HG03378 (cell line): ENCODE data around the gene ANO3.

Experiments used
- ATAC-seq: cut with Tn5 transposase; IDR thresholded peaks from one replicate; pipeline ENCODE4 v1.9.1; 2021; ENCODE audit warnings: mild to moderate bottlenecking, moderate library complexity; ENCODE audit not compliant: unreplicated experiment

Gene ANO3

DNA sequence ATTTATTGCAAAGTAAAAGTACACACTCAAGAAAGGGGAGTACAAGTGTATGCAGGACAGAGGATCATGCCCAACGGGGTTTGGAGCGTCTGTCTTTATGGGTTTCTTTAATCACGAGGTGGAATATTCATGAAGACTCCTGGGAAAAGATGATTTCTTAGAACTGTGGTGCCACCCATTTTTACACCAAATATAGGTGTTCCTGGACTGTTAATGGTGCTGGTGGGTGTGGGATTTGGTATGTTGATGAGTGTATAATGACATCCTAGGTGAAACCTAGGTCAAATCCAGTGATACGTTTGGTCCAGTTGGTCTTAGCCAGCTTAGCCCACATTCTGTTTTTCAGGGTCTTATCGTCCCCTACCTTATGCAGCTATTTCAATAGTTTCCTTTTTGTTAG lies 21.1 kb downstream of the ANO3 start:
- ATAC-seq: no peak

DNA sequence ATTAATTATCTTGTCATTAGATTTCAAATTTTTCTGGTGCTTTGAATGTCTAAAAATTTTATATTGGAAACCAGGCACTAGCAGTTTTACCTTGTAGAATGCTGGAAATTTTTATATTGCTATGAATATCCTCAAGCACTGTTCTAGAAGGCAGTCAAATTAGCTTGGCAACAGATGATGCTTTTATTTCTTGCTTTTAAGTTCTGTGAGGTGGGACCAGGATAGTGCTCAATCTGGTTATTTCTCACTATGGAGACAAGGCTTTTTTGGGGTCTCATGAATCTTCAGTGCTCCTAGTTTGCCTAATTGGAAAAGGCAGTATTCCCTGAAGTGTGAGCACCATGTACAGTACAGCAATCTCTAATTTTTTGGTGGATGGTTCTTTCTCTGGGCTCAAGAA lies 27.1 kb downstream of the ANO3 start:
- no peak for ATAC-seq

DNA sequence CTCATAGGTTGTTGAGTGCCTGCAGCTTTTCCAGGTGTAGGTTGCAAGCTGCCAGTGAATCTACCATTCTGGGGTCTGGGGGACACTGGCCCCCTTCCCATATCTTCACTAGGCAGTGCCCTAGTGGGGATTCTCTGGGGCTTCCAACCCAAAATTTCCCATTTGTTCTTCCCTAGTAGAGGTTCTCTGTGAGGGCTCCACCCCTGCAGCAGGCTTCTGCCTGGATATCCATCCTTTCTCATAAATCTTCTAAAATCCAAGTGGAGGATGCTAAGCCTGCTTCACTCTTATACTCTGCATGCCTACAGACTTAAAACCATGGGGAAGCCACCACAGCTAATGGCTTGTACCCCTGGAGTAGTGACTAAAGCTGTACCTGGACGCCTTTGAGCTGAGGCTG lies 33.4 kb downstream of the ANO3 start:
- ATAC-seq: no peak

- ATAC-seq: no peak
These were observed 45.7 kb downstream of the ANO3 start for GRCh38 chr11:26377619-26378018.

DNA sequence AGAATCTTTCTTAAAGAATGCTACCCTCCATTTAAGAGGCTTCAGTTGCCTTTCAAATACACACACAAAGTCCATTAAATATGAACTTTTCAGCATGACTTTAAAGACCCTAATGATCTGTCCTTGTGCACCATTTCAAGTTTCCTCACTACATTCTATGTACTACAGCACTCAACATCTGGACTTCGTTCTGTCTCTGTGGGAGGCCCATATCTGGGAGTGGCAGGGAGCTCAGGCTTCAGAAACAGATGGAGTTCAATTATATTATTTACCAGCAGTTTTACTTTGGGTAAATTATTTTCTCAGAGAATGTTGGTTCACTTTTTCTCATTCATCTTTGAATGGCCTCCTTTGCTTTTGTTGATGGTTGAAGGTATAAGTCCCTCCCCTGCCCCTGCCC lies 67.4 kb downstream of the ANO3 start:
- ATAC-seq: no peak

- no peak for ATAC-seq
These were observed 78.9 kb downstream of the ANO3 start for GRCh38 chr11:26410706-26411366.

DNA sequence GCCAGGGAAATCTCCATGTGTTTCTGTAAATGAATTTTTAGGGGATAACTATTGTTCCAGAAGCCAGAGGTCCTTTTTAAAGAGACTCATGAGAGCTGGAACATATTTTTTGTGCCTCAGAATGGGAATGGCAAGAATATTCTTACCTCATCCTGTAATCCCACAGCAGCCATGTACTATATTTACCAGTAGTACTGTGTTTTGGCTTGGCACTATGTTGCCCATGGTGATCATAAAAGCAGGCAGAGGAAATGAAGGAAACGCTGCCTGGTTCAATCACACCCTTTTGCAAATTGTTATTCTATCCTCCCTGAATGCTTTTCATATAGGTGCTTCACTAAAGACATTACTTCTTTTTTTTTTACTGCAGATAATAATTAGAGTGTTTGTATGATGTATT lies 81.0 kb downstream of the ANO3 start:
- ATAC-seq: no peak

GRCh38 chr11:26418386-26418912 lies 86.5 kb downstream of the ANO3 start:
- ATAC-seq: no peak

- ATAC-seq: no peak
These were observed 88.4 kb downstream of the ANO3 start for GRCh38 chr11:26420331-26420730.

DNA sequence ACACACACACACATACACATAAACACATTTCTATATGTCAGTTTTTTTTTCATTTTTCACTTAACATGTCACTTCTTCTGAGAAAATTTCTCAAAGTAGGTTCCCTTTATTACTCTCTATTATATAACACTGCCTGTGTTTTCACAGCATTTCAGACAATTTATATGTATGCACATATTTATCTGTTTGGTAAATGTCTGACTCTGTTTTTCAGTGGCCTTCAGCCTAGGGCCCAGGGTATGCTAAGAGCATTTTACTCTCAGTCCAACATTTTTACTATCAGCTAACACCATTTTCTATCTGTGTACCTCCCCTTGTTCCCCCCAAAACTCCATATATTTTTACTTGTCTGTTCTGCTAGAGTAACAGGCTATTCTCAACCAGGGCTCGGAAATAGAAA lies 92.3 kb downstream of the ANO3 start:
- ATAC-seq: no peak

DNA sequence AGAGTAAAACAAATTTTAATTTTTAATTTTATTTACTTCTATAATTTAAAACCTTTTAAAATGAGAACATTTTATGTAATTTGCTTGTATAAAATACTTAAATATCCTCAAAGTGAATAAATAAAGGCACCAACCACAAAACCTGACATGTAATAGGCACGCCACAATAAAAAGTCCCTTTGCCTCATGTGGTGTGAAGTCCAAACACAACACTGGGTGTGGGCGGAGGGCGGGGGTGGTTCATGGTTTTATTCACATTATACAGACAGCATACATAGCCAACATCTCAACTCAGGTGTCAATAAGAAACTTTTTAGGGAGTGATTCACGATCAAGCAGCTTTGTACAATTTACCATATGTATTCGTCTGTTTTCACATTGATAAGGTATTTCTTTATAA lies 107.9 kb downstream of the ANO3 start:
- no peak for ATAC-seq

GRCh38 chr11:26442131-26442530 lies 110.2 kb downstream of the ANO3 start:
- no peak for ATAC-seq

DNA sequence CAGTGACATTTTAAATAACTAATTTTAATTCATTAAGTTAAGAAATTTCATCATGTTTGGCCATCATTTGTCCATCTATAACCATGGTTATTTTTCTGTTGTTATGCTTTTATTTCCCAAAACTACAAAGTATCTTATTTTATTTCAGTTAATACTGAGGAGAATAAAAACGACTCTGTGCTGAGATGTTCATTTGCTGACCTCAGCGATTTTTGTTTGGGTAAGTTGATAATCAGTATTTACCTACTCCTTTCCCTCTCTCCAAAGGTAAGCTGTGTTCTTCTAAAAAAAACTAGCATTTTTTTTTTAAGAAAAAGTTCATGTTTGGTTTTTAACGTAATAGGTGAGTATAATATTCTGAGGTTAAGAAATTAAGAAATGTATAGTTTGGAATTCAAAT lies 111.7 kb downstream of the ANO3 start:
- ATAC-seq: no peak

DNA sequence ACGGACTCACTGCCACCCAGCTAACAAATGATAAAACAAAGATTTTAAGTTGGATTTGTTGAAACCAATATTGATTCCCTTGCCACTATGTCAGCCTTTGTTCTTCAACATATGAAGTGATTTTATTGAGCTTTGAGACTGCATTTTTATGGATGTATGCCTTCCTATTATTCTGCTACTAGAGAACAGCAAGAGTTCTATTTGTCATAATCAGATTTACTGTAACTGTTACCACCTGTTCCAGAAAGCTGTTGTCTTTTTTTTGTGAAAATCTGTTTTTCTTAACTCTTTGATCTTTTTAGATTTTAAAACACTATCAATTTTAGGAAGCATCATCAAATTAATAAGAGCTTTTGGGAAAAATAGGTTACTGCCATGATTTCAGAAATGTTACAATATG lies 125.7 kb downstream of the ANO3 start:
- no peak for ATAC-seq

DNA sequence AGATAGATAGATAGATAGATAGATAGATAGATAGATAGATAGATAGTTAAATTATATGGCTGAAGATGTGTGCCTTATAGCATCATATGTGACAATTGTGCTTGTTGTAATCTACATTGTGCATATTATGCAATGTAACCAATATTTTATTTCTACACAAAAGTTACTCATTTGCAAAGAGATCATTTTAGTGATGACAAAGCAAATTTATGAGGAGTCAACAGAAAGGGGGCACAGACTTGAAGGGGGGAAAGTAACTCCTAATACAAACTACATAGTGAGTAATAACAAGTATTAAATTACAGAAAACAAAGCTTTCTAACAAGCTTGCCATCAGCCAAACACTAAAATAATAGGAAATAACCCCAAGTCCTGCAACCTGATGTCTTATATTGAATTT lies 133.3 kb downstream of the ANO3 start:
- ATAC-seq: no peak

DNA sequence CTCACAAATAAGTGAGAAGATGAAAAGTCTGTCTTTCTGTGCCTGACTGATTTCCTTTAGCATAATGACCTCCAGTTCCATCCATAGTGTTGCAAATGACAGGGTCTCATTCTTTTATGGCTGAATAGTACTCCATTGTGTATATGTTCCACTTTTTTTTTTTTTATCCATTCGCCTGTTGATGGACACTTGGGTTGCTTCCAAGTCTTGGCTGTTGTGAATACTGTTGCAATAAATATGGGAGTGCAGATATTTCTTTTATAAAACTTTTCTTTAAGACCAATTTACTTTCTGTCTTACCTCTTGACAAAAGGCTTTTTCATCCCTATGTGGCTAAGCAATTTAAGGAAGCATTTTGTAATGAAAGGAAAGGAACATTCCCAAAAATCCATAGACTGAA lies 135.6 kb downstream of the ANO3 start:
- ATAC-seq: no peak

- no peak for ATAC-seq
These were observed 139.1 kb downstream of the ANO3 start for GRCh38 chr11:26470992-26471391.

DNA sequence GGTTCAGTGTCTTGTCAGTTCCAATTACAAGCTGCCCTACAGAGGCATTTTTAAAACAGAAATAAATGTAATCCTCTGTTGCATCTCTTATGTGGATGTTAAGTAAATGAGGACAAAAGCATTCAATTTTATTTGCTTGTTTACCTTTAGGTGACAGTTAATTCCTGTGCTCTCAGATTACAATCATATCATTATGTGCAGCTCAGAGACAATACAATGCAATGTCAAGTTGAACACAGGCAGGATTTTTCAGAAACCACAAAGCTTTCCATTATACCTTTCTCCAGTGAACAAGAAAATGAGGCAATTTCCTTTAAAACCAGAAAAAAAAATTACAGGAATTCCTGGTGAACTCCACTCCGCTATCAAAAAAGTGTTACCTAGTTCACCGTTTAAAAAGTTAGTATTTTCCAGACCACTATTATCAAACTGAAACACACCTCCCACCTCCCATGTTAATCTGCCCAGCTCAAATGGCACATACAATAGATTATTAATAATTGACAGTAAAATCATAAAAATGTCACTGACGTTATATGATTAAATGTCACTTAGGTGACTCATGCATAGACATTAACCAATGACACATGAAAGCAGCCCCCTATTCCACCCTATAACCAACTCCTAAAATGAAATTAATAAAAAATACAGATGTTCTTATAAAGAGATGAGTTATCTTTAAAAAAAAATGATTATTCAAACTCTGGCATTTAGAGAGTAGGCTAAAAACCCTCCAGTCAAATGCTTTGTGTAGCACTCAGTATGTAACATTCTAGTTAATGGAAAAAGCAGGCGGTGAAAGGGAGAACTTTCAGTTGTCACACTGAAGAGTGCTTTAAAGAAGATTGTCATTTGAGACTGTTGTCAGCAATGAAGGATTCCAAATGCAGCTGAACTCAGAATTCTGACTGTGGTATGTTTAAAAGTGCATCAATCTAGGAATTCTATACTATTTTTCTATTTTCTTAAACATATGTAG lies 141.6 kb downstream of the ANO3 start:
- no peak for ATAC-seq

DNA sequence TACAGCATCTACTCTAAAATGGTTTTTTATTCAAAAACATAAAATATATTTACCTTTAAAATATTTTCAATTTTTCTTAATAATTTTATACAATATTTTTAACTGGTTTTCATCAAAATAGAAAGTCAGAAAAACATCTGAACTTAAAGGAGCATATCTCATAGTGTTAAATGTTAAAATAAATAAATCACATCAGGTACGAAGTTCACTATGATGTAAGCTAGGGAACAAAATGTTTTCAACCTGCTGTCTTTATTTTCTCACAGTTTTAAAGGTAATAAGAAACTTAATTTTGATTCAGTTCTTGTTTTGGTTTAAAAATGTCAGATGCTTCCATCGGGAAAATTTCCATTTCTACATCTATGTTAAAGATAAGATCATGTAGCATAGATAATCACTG lies 142.5 kb downstream of the ANO3 start:
- no peak for ATAC-seq

- ATAC-seq: no peak
These were observed 145.5 kb downstream of the ANO3 start for GRCh38 chr11:26477396-26477795.

DNA sequence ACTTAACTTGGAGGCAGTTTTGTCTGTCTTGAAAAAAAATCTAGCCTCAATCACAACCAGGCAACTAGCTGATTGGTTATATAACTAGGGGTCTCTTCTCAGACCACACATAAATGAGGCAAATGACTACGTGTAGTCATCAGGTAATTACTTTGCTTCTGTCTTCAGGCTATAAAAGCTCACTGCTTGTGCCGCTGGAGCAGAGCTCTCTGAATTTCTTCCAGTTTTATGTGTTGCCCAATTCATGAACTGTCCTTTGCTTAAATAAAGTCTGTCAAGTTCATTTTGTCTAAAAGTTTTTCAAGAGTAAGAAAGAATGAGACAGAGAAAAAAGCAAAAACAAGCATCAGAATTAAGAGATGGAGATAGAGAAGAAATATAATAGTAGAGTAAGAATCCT lies 146.8 kb downstream of the ANO3 start:
- ATAC-seq: no peak

DNA sequence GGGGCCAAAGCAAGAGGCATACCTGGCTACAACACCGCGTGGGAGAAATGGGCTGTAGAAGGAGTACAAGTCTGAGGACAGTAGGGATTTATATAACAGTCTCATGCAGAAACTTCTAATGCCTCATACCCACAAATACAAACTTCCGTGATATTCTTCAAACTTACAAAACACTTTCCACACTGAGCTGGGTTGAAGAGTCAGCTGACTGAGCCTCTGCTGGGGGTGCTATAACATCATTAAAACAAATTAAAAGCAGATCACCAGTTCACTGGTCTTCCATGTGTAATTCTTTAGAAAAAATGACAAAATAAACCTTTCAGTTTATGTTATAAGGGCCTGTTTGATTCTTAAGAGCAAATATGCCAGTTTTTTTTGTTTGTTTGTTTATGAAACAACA lies 148.1 kb downstream of the ANO3 start:
- no peak for ATAC-seq
